CD4-positive, alpha-beta T cell treated with Interferon alpha-2 for 1 hour (primary cell): ENCODE results near the gene LHPP.

Experiments used
- DNase-seq, 2 donors: peaks; one replicate each; pipeline ENCODE4 v3.0.0-alpha.2; 2020 to 2022

LHPP gene

DNA sequence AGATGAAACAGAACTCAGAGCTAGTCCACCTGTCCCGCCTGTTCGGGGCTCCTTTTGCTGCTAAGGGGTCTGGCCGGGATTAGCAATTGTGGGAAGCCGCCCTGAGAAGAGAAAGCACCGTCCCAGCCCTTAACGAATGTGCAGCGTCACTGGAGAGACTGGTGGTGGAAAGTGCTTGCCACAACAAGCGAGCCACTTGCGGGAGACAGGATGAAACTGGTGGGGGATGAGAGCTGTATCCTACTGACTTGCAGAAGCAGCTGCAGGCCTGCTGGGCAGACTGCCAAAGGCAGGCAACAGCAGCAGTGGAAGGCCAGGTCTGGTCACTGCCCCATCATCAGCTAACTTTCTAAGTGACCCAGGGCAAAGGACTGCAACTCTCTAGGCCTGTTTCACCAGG is 187.1 kb downstream of the LHPP start:
- DNase-seq: peak; percentile 44 to 59

DNA sequence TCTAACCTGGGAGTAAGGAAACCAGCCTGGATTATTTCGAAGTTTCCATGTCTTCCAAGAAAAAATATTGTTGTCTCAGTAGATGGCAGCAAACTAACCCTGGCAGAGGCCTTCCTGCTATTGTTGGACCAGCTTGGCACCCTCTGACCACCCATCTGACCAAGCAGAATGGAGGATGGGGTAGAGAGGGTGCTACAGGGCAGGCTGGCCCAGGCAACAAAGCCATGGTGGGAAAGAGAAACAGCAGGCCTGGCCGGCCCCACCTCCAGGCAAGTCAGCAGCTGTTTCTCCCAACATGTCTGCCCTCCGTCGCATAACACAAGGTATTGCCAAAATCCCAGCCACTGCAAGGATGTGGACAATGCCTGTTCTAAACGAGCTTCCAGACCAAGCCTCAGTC is 187.6 kb downstream of the LHPP start:
- DNase-seq: no peak

DNA sequence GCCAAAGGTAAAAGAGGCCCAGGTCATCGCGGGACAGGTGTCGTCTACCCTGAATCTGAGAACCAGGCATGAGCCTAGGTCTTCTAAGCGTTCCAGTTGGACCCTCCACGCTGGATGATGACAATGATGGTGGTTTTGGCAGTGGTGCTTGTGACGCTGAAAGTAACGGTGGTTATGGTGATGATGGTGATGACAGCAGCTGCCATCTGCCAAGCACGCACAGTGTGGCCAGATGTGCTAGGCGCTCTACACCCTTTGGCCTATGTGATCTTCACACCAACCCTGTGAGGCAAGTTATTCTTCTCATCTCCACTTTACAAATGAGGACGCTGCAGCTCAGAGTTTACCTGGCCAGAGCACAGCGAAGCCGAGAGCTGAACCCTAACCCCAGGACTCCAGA is 188.6 kb downstream of the LHPP start:
- DNase-seq: peak; percentile 46 to 52

DNA sequence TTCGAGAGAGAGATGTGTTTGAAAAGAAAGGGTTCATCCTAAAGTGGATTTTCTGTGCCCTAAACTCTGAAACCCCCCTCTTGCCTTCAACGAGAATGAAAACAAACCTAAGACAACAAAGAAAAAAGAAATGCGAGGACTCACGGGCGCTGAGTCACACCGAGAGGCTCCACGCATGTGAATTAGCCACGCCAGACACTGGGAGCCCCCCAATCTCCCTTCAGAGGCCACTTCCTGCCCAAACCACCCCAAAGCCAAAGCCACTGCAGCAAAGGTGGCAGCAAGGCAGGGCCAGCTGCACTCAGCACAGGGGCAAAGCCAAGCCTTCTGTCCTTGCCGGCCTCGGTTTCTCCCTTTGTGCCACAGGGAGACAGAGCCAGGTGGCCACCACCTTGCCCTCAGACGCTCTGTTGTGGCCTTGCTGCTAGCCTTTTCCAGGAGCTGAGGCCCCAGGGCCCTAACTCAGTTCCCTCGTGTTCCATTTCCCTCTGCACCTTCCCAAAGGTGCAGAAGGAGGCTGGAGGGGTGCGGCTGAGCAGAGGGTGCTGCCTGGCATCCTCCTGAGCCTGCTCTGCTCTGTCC is 189.3 kb downstream of the LHPP start:
- peak; percentile 62 to 76 for DNase-seq

DNA sequence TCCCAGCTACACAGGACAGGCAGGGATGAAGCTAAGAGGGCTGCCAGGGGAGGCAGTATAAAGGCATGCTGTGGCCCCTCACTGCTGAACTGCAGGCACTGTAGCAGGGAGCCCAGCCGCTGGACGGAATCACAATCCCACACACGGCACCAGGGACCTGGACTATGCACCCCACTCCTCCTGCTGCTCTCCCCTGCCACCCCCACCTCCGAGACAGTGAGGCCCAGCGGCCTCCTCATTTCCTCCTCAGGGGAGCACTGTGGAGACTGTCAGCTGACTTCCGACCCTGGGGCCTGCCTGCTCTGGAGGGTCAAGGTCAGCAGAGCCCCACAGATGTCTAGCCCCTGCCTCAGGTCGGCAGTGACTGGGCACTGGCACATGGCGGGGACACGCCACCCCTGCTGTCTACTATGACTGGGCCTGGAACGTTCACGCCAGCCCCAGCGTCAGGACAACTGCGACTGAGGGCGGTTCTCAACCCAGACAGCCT is 189.8 kb downstream of the LHPP start:
- DNase-seq: peak in 1 of 2 donors; percentile 23

DNA sequence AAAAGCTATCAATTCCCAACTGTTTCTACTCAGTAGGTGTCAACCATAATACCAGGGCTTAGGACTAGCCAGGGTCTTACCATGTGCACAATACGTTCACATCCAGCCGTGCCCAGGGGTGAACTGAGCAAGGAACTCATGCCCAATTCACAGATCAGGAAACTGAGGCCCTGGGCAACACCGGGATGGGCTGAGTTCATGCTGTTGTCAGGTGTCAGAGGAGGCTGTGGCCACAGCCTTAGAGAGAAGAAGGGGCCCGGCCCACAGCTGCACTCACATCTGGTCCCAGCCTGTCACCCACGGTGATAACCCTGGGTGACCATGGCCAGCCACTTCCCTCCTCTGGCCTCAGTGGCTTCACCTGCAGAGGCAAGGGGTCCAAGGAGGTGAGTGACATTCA is 190.6 kb downstream of the LHPP start:
- DNase-seq: no peak

DNA sequence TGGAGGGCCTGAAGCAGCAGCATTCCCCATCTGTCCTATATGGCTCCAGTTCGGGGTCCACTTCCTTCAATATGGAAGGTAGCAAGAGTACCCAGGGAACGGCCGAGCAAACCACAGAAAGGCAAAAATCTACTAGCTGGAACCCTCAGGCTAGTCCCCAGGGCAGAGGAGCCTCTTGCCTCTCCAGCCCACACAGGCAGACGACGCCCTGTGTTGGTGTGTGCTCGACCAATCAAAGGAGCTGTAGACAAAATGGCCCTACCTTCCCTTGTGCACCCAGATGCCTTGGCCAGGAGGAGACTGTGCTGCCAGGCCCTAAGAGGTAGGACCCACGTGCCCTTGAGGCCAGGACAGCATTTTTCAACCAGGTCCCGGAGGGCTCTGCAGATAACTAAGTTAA is 191.1 kb downstream of the LHPP start:
- no peak for DNase-seq

DNA sequence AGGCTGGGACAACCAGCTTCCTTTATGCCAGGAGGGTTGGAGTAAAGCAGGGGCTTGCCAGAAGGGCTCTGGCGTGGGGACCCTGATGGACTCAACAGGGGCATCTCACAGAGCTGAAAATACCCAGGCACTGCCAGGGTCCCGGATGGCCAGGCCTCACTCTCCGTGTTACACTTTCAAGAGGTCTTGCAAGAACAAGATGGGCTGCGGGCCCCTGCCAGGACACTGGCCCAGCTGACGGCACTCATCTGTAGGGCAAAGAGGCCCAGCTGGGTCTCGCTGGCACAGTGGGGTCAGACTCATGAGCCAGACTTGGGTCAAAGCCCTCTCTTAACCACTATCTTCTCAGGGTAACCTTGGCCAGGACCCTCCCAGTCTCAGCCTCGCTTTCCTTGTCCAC is 191.7 kb downstream of the LHPP start:
- DNase-seq: no peak

DNA sequence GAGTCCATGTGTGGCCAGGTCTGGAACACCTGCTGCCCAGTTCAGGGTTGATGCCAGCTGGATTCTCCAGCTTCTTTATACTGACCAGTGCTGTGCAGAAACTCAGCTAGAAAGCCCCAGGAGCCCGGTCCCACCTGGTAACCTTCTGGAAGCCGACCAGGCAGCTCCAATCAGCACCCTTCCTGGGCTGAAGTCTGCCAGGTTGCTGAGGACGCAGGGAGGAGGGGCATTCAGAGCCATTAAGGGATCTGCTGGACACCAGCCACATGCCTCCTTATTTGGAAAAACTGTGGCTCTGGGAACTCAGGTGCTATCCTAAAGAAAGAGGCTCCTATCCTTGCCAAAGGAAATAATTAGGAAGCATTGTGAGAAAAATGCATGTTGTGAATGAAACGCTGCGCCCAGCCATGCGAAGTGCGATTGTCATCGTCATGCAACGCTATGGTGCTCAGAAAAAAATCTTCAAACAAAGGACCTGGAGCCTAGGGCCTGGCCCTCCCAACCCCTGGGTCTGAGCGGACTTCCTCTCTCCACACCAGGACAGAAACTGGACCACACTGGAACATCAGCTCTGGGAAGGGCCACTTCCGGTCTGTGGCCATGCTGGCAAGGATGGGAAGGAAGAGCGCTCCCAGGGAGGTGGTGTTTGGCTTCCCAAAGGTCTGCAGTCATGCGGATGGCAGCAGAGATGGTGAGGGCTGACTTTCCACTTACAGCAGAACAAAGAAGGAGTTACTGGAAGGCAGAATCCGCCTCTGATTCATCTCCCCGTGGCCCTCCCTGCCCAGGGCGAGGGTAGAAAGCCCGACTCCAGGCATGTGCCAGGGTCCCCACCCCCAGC is 192.4 kb downstream of the LHPP start:
- DNase-seq: no peak

DNA sequence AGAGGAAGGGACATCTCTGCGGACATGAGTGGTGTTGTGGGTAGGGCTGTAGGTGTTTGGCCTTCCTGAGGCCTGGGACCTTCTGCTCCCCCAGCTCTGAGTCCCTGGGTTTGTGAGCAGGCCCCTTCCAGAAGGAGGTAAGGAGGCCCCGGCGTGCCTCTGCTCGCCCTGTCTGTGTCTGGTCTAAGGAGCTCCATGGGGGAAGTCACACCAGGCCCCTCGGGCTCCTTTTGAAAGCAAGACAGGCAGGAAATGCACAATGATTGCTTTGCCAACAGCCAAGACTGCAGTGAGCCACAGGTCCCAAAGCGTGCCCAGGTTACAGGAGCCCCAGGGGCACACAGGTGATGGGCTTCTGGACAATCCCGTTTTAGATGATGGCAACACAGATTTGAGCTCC is 193.1 kb downstream of the LHPP start:
- peak in 1 of 2 donors; percentile 28 for DNase-seq

DNA sequence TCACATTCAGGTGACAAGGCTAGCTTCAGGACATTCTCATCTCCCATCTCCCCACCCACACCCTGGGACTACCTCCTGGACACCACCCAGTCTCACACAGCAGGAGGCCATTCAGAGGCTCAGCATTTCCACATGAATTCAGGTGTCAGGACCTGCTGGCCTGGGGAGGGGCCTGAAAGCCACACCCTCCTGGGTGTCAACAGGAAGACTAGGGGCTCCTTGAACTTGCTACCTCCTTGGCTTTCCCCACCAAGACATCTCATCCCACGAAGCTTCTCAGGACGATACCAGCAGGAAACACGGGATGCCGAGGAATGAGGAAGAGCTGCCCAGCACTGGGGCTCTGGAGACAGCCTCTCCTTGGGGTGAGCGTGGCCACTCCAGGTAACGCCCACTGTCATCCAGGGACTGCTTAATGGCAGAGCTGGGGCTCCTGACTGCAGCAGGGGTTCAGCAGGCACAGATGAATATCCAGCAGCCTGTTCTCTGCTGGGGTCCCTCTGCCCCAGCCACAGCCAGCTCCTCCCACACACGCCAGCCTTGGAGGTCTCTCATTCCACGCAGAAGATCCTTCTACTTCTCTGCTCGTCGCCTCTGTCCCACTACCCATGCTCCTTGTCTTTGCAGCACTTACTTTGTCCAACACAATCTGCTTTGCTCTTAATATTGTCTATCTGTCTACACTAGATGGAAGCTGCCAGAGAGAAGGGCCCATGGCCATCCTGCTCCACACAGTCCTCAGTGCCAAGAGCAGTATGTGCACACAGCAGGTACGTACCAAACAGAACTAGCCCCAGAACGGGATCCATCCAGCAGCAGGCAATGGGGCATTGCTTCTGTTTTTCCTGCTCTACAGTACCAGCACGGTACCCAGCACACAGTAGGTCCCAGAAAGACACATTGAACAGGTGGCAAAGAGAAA is 193.8 kb downstream of the LHPP start:
- no peak for DNase-seq

DNA sequence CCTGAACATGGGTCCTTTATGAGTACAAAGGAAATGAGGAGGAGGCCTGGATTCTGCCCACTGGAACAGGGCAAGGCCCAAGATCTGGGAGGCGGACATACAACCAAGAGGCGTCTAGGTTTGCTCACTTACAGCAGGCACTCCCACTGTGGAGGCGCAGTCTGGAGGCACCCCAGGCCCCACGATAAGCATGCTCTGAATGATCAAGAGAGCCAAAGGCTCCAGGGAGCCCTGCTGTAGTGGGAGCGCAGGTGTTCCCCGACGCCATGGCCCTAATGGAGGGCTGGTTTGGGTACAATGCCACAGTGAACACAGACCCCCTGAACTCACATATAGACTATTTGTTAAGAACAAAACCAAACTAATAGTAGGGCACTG is 194.5 kb downstream of the LHPP start:
- DNase-seq: no peak

DNA sequence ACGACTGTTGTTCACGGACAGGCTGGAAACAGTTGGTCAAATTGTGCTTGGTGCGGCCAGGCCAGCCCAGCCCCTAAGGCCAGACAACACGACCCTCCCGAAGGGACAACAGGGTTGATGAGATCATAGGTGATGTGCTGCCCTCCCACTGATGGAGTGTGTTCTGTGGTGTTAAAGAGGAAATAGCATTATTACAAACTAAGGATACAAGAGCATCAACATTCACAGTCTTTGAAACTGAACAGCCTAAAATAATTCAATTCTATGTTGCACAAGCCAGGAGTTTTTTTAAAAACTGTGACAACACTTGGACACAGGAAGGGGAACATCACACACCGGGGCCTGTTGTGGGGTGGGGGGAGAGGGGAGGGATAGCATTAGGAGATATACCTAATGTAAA is 194.9 kb downstream of the LHPP start:
- no peak for DNase-seq

DNA sequence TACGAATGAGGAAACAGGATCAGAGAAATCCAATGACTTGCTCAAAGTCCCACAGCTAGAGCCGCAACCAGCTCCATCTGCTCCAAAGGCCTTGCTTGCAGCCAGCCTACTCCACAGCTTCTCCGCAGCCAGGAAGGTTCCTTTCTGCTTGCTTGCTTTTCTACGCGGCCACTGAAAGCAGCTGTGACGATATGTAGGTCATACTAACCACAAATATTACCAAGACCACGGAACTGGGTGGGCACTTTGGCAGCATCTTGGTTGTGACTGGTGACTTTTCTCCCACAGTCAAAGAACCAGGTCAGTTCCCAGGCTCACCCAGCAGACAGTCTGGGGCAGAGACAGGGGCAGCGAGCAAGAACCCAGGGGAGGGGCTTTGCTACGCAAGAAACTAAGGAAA is 196.2 kb downstream of the LHPP start:
- DNase-seq: peak; percentile 61 to 75

DNA sequence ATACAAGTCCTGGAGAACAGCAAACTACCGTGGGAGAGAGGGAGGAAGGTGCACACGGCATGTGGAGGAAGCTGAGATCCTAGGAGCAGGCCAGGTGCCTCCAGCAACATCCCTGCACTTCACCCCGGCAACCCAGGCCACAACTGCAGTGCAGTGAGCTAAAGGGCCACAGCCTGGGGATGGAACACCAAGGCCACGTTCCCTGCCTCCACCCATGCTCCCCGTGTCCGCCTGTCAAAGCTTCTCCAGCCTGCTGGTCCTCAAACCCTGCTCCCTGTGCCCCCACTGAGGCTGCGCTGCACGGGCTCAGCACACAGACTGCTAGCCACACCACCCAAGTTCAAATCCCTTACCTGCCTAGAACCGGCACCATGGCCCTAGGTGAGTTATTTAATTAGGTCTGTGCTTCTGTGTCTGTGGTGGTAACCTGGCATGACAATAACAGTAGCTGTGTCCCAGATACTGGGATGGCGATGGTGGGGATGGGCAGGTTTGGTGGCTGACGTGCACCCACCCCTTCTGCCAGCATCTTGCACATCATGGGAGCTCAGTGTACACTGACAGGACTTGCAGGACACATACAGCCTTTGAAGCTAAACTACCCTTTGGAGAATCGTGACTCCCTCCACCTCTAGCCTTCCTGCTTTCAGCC is 197.1 kb downstream of the LHPP start:
- no peak for DNase-seq

DNA sequence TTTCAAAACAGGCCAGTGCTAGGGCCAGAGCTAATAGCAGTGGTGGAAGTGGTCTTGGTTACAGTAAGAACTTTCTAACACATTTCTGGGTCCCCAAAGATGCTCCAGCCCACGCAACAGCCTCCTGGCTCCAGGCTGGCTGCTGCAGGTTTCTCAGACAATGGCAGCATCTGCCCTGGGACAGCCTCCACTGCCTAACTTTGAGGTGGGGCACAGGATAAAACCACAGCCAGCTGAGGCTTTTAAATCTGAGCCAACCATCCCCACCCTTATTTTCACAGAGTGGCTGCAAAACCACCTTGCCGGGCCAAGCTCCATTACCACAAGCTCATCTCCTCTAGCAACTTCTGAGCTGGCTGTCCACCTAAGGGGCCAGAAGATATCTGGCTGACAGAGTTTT is 197.8 kb downstream of the LHPP start:
- DNase-seq: peak in 1 of 2 donors; percentile 39

DNA sequence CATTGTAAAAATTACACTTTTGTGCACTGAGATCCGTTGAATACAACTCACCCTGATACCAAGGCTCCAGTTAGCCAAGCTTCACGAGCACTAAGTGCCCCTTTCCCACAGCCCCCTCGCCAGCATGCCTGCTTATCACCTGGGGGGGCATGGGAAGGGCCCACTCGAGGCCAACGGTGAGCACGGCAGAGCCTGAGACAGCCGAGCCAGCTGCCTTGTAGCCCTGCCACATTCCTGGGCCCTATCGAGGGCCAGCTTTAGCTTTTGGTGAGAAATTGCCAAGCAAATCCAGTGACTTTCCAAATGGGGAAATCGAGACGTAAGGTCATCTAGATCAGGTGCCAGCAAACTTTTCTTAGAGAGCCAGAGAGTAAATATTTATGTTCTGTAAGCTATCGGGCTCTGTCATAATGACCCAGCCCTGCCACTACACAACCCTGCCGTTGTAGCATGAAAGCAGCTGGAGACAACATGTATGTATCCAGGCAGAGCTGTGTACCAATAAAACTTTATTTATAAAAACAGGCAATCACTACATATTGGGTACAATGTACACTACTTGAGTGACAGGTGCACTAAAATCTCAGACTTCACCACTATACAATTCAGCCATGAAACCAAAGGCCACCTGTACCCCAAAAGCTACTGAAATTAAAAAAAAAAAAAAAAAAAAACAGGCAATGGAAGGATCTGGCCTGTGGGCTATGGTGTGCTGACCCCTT is 198.9 kb downstream of the LHPP start:
- no peak for DNase-seq

DNA sequence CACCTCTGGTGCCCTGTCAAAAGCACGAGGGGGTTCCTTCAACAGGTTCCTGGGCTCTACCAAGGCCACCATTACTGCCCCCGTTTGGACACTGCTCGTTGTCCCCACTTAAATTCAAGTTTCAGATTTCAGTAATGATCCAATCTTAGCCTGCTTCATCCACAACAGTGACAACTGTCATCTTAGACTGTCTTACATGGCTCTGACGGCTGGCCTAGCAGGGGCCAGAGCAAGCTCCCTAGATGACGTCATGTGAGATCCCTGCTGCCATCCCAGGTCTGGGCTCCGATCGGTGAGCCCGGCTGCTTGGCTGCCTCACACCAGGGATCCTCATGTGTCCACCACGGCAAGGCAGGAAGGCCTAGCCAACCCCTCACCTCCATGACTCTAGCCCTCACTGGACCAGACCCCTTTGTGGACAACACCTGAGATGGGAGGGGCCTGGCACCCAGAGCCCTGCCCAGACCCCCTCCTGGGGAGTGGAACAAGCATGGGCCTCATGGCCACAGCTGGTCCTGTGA is 200.1 kb downstream of the LHPP start:
- no peak for DNase-seq

DNA sequence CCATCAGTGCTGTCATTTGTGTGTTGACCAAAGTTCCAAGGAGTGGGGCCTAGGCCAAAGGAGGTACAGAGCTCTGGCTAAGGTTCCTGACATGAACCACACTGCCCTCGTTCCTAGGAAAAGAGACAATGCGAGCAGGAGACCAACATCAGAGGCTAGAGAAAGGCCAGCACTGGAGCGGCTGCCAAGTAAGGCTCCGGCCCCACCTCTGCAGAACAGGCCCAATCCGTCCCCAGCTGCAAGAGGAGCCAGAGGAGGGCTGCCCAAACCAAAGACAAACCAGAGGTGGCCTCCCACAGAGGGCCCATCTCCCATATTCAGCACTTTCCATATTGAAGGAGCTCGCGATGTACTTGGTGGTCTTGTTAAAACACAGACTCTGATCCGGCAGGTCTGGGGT is 201.6 kb downstream of the LHPP start:
- DNase-seq: no peak
